ENCODE data around the gene EHF.

DNA sequence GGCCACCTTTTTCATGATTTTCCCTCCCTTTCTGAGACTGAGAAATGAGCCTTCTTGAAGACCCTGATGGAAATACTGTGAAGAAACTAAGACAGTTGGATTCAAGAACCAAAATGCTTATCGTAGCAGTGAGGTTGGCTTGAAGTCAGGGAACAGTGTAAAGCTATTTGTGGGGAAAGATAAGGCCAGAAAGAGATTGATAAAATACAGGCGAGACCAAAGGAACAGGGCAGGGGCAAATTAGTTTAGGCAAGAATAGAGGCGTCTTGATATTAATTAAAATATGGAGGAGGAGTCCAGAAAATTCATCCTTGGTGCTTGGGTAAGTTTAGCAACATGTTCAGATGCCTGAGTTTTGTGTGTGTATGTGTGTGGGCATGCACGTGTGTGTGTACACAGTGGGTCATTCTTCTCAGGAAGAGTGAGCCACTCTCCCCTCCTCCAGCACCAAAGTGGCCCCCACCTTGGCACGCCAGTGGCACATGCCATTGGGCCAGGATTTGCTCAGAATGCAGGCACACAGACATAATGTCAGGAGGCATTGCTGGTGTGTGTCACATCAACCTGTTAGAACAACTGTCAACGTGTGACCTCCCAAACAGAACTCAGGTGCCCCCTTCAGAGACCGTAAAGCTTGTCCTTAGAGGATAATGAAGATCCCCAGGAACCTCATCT, 3.9 kb upstream of the EHF start:
- TF ChIP-seq POLR2A (IDR thresholded peaks at IDR 0.05; ENCODE audit: low read depth, low read length) (no peak), POLR2AphosphoS5 (IDR thresholded peaks at IDR 0.05; ENCODE audit: low read depth, low read length) (no peak)

Measured in GM12891 (cell line).